Fibroblast of skin of scalp (primary cell): ENCODE data around the gene BCAR1.
A peak's percentile ranks its signal among the peaks of the same experiment; 100 is the strongest.
"Not testable (repeated sequence)": the region's sequence is repeated elsewhere in the genome, so short reads cannot be mapped to it uniquely, and the experiment has no call there.

Experiments used
- DNase-seq: peaks from one replicate; pipeline ENCODE4 v3.0.0-alpha.2; 2013

BCAR1 gene

GRCh38 chr16:75254359-75254837 is 3.0 kb upstream of the BCAR1 start:
- peak; percentile 85 for DNase-seq

DNA sequence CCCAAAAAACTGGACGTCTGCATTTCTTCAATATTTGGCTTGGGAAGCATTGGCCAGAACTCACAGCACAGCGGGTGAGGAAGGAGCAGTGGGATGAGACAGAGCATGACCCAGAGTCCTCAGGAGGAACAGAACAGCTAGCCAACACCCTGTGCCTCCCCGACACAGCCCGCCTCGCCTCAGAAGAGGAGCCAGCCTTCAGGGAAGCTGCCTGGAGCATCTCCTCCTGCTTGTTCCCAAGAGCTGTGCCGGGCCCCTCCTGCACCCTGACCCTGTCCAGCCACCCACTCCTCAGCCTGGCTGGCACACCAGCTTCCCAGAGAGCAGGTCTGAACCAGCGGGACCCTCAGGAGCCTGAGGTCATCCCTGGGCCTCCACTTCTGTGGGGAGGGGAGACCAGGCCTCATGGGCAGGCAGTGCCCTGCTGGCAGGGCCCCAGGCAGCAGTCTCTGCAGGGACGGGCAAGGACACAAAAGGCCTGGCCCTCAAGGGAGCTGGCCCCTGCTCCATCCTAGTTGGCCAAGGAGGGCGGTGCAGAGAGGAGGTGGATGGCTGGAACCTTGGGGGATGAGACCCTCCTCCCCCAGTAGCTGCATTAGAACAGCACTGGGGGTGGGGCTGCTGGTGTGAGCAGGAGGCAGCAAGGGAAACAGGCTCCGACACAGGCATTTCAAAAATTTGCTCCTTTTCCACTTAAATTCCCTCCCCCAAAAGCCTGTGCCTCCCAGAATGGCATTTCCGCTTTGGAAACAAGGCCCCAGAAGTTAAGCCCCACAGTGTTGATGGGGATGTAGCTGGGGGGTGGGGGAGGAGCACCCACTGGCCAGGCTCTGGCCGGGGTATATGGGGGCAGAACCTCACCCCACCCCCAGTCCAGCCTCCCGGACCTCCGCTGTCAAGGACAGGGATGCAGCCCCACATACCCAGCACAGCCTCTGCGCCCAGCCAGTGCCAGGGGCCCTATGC is 1.8 kb upstream of the BCAR1 start:
- DNase-seq, result peak; percentile 95

- DNase-seq, result no peak
Observed at GRCh38 chr16:75252049-75252864, 833 bp upstream of the BCAR1 start.

GRCh38 chr16:75250809-75251279 is 580 bp downstream of the BCAR1 start:
- DNase-seq, result no peak

DNA sequence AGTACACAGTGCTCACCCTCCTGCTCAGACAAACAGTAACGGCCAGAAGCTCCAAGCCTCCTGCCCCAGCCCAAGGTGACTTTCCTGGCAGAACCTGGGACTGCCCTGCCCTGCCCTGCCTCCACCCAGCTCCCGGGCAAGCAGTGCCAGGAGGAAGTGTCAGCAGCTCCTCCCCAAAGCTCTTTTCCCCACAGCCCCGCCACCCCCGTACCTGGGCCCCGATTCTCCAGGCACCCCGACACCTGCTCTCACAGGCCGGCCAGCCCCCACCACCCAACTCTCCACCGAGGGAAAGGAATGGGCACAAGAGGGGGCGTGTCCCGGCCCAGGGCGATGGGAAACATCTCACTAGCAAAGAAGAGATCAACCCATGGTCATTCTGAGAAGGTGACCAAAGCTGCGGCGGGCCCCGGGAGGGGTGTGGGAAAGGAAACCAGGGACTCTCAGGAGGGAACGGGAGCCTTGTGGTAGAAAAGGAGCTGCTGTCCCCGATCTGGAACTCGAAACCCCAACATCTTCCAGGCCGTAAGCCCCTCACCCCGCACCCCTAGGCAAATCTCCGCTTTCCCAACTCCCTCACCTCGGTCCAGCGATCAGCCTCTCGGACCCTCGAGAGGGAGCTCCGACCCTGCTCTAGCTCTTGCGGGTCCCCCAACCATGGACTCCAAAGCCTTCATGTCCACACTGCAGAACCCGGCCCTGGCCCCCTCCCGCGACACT is 1.2 kb downstream of the BCAR1 start:
- DNase-seq, result no peak

- no peak for DNase-seq
Observed at GRCh38 chr16:75249441-75249840, 2.0 kb downstream of the BCAR1 start.

- DNase-seq, result no peak
Observed at GRCh38 chr16:75248536-75249380, 2.7 kb downstream of the BCAR1 start.

DNA sequence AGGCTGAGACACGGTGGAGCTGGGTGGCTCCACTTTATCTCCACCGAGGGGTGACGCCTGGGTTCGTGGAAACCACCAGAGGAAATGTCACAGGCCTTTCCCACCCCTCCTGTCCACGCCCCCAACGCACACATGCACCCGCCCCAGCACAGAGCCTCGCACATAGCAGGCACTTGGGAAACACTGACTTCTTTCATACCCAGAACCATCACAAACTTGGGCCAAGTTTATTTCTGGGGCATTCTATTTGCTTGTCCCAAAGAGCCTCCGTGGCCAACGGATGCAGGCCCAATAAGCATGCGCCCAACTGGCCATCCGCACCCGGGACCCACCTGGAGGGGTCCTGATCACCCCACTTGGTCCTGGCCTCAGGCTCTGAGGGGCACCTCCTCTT is 3.3 kb downstream of the BCAR1 start:
- DNase-seq, result no peak

- no peak for DNase-seq
Observed at GRCh38 chr16:75247249-75247648, 4.2 kb downstream of the BCAR1 start.

GRCh38 chr16:75246504-75247205 is 4.8 kb downstream of the BCAR1 start:
- no peak for DNase-seq

DNA sequence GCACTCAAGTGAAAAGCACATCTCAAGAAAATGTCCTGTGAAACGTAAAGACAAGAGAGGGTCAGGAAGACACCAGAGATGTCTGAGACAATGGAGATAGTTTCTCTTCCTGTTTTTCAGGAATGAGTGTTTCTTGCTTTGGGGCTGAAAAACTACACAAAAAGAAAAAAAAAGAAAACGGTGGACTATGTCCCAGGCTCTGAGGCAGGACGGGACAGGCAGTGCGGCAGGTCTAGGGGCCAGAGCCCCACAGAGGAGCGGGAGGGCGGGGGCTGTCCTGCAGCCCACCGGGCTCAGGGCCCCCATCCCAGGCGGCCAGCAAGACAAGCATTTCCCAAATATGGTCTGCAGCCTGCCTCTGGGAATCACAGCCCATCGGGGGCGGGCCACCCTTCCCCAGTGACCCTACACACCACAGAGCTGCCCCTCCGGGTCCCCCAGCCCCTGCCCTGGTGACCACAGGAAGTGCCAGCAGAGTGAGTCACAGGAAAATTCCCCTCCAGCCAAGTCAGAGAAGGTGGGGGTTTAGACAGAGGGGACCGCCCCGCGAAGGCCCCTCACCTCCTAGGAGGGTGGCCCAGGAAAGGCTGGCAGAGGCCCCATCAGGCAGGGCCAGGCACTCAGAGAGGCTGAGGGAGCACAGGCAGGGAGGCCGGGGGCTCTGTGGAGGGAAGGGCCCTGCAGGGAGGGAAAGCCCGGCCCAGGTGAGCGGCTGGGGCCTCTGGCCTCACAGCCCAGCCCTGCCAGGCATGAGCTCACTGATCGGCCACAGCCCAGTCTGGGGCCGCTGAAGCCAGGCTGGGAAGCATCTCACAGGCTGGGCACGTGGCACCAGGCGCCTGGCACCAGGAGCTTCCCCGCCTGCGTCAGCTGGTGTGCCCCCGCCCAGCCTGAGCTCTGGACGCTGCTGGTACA is 6.3 kb downstream of the BCAR1 start:
- DNase-seq, result peak; percentile 98

DNA sequence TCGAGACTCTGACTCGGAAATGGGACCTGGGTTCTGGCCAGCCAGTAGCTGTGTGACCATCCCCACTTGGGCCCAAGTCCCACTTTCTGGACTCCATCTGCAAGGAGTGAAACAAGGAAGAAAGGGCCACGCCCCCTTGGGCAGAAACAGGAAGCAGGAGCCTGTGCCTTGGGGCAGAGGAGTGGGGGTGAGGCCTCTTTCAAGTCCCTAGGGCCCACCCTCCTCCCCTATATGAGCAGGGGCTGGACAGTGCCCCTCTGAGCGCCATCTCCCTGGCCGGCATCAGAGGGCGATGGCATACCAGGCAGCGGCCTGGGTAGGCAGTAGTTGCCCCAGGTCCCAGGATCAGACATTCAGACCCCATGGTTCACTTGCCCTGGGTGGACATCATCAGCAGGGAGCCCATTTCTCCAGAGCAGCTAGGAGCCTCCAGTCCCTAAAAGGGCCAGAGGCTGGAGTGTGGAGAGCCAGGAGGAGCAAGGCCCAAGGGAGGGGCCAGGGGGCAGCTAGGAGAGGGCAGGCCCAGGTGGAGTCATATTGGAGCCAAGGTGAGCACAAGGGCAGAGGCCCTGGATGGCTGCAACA is 7.1 kb downstream of the BCAR1 start:
- peak; percentile 60 for DNase-seq

GRCh38 chr16:75243667-75244224 is 7.7 kb downstream of the BCAR1 start:
- DNase-seq, result no peak

- not testable (repeated sequence) for DNase-seq
Observed at GRCh38 chr16:75242436-75243078, 8.9 kb downstream of the BCAR1 start.

DNA sequence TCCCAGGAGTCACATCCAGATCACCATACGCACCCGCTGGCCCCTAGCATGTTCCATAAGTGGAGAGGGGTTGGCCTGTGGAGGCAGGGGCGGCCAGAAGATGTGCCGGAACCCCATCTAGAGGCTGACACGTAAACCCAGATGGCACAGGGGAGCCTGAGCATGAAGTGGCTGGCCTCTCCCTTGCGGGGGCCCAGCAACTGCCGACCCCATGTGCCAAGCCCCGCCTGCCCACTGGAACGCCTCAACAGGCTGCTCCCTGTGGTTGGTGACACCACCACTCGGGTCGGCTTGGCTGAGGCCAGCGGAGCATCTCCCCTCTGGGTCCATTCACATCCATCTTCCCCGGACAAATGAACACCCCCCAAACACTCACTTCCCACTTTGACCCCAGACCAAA is 9.5 kb downstream of the BCAR1 start:
- DNase-seq, result no peak

GRCh38 chr16:75241412-75241811 is 10.0 kb downstream of the BCAR1 start:
- DNase-seq, result no peak

- not testable (repeated sequence) for DNase-seq
Observed at GRCh38 chr16:75240633-75241032, 10.8 kb downstream of the BCAR1 start.

- DNase-seq, result no peak
Observed at GRCh38 chr16:75239542-75240122, 11.8 kb downstream of the BCAR1 start.
